ENCODE data around the gene MTG1. TPM values are rescaled to one million over a fixed set of nuclear protein-coding genes. Genes with fewer than 3 reads are reported as not detected.

The MTG1 gene, protein sequence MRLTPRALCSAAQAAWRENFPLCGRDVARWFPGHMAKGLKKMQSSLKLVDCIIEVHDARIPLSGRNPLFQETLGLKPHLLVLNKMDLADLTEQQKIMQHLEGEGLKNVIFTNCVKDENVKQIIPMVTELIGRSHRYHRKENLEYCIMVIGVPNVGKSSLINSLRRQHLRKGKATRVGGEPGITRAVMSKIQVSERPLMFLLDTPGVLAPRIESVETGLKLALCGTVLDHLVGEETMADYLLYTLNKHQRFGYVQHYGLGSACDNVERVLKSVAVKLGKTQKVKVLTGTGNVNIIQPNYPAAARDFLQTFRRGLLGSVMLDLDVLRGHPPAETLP
- polyA plus RNA-seq = 8.0 and 17.7 TPM in 2 replicates

DNA sequence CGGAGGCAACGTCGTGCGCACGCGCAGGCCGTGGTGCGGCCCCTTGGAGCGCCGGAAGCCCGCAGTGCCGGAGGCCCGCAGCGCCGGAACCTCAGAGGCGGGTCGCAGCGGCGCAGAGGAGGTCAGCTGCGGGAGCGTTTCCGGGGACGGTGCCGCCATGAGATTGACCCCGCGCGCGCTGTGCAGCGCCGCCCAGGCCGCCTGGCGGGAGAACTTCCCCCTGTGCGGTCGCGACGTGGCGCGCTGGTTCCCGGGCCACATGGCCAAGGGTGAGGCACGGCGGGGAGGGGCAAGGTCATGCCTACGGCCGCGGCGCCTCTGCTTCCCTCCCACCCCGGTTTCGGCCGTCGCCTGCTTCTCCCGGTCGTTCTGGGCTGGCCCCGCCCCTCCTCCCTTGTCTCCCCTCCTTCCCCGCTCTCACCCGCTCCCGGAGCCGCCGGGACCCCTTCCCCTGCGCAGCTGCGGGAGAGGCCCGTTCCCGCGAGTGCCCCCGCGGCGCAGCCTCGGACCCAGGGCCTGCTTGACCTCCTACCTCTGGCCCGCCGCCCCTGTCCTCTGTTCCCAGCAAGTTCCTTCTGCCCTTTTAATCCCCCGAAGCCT, at the start of gene MTG1:
MTG1 (plus strand) TSS at position 94 of the 600 bp plus-strand sequence; CDS start at position 158, 64 bp downstream.

DNA sequence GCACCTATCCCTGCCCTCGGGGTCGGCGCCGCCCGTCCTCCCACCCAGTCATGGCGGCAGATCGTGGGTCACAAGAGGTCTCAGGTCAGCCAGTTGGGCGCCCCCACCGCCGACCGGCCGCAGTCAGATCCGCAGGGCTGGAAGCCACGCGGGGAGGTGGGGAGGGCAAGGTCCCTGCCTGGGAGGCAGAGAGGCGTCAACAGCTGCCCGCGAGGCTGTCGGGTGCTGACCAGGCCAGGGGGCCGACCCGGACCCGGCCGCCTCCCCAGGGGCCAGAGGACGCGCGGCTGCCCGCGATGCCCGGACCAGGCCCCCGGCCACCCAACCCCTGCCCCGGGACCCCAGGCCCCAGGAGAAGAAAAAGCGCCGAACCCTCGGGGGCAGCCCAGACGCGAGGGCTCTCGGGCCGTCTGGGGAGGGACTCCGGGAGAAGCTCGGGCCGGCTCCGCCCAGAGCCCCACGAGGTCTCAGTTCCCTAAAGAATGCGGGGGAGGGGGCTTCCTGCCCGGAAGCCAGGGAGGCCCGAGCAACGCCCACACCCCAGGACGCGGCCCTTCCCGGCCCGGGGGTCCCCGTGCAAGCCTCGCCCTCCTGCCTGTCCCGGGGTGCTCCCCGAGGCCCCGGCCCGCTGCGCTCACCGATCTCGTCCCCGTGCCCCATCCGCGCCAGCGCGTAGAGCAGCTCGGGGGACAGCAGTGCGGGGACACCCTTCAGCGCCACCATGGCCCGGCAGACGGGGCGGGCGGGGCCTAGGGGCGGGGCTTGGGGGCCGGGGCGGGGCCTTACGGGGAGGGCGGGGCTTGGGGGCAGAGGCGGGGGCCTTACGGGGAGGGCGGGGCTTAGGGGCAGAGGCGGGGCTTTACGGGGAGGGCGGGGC, 36.4 kb upstream of the MTG1 start, which contains the start of gene FUOM:
FUOM (minus strand) TSS at position 735 of the 877 bp plus-strand sequence; CDS start at position 723, 12 bp downstream.

DNA sequence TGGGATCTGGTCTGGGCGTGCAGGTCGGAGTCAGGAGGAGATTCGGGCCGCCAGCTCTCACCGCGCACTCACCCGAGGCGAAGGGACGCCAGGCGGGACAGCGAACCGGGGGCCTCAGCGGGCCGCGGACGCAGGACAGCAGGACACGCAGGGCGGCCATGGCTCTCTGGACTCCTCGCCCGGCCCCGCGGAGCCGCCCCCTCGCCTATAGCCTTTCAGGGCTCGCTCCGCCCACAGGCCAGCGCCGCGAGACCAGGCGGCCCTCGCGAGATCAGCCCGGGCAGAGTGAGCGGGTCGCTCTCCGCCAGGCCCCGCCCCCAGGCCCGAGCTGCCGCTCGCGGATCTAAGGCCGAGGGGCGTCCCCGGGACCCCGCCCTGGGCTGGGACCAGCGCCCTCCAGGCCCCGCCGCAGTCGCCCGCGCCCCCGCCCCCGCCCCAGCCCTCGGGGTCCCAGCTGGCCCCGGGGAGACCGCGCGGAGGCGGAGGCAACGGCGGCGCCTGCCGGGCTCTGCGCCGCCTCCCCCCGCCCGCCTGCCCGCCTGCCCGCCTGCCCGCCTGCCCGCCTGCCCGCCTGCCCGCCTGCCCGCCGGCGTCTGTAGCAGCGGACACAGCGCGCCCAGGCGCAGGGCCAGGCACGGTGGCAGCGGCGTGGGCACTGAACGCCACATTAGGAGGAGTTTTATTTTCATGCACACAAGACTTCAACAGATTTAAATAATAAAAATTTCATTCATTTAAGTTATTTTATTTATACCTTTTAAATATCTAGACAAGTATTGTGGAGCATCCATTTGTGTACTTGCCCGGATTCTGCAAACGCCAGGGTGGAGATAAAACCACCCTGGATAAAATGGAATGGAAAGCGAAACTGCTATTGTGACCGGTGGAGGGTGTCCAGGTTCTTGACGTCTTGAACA, 20.5 kb upstream of the MTG1 start, which contains the start of gene ECHS1:
ECHS1 (minus strand) TSS at position 181 of the 917 bp plus-strand sequence; CDS start at position 160, 21 bp downstream.

DNA sequence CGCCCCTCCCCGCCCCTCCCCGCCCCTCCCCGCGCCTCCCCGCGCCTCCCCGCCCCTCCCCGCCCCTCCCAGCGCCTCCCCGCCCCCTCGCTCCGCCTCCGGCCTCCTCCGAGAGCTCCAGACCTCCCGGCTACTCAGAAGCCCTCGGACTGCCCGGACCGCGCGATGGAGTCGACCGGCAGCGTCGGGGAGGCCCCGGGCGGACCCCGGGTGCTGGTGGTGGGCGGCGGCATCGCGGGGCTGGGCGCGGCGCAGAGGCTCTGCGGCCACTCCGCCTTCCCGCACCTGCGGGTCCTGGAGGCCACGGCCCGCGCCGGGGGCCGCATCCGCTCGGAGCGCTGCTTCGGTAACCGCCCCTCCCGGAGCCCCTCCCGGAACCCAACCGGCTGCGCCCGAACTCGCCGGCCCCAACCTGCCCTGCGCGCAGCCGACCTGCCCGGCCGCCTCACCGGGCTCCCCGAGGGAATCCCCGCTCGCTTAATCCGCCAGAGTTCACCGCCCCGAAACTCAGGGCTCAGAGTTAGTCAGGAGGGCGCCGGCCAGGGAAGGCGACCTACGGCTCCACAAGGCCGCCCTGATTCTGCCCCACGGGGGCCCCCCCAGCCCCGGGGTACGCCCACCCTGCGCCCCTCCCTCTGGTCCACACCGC, 14.7 kb upstream of the MTG1 start, which contains the start of gene PAOX:
PAOX (plus strand) TSS at position 111 of the 649 bp plus-strand sequence; CDS start at position 166, 55 bp downstream.

DNA sequence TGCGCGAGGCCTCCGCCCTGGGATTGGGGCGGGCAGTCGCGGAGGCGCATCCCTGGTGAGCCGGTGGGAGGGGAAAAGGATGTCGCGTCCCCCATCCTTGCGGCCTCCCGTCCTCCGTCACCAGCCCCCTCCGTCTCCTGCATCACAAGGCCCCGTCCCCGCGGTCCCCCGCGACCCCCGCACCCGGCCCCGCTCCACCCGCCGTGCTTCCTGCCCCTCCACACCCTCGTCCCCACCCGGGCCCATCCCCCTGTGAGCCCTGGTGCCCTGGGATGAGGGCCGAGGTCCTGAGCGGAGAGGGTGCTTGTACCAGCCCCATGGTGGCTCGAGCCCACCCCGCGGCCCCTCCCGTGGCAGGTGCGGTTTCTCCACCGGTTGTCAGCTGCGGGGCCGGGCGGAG, 30.6 kb downstream of the MTG1 start, which contains the start of gene SPRN:
SPRN (minus strand) TSS at position 25 of the 400 bp plus-strand sequence. CDS start 944 bp downstream, outside the sequence.

DNA sequence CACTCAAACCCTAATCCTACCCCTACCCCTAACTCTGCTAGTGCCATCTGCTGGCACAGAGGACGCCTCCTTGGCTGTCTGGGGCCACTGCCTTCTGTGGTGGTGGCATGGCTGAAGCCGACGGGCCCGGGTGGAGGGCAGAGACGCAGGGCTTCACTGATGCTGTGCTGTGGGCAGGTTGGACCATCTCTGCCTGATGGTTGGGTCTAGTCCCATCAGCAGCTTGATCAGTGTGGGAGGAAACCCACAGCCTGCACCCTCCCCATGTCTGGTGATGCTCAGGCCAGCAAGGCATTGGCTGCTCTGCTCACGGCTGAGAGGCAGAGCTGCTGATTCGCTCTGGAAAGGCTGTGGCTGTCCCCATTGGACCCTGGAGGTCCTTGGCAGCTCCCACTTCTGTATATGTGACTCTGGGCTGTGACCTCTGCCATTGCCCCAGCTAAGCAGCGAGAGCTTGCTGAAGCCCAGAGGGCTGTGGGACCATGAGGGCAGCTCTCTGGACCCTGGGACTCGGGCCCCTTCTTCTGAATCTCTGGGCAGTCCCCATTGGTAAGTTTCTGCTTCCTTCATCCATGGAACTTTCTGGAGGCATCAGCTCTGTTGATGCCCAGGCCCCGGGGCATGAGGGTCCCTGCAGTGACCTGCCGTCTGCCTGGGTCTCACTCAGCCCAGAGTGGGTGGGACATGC, 59.7 kb downstream of the MTG1 start, which contains the start of gene SCART1:
SCART1 (plus strand) TSS at position 430 of the 688 bp plus-strand sequence; CDS start at position 483, 53 bp downstream.

Other genes with a start within 250 kb of the MTG1 start
- gene KNDC1, start 233.9 kb upstream of the MTG1 start, polyA plus RNA-seq = 0.19 and 0.52 TPM in 2 replicates
- not detected in 2 replicates for gene UTF1, start 163.9 kb upstream of the MTG1 start, polyA plus RNA-seq
- not detected in 2 replicates for gene VENTX, start 156.3 kb upstream of the MTG1 start, polyA plus RNA-seq
- gene ADAM8, start 117.3 kb upstream of the MTG1 start, polyA plus RNA-seq = 0.11 TPM in 1 of 2 replicates, not detected in the other
- 31.8 and 40.5 TPM in 2 replicates for gene TUBGCP2, start 85.3 kb upstream of the MTG1 start, polyA plus RNA-seq
- gene ZNF511, start 85.2 kb upstream of the MTG1 start, polyA plus RNA-seq = 9.9 and 13.8 TPM in 2 replicates
- 5.7 and 13.9 TPM in 2 replicates for gene CALY, start 57.3 kb upstream of the MTG1 start, polyA plus RNA-seq
- gene PRAP1, start 46.8 kb upstream of the MTG1 start, polyA plus RNA-seq = not detected in 2 replicates
- 2.3 TPM in 1 of 2 replicates, not detected in the other for gene FUOM, start 36.1 kb upstream of the MTG1 start, polyA plus RNA-seq
- gene ECHS1, start 20.8 kb upstream of the MTG1 start, polyA plus RNA-seq = 107 and 126 TPM in 2 replicates
- 0.81 and 5.3 TPM in 2 replicates for gene PAOX, start 14.9 kb upstream of the MTG1 start, polyA plus RNA-seq
- 0.51 and 0.73 TPM in 2 replicates for gene SPRN, start 30.5 kb downstream of the MTG1 start, polyA plus RNA-seq
- 0.67 and 0.71 TPM in 2 replicates for gene SCART1, start 59.8 kb downstream of the MTG1 start, polyA plus RNA-seq
- 22.2 and 23.8 TPM in 2 replicates for gene CYP2E1, start 133.2 kb downstream of the MTG1 start, polyA plus RNA-seq
- gene SYCE1, start 171.4 kb downstream of the MTG1 start, polyA plus RNA-seq = 17.1 and 17.3 TPM in 2 replicates
- not detected in 2 replicates for gene FRG2B, start 232.6 kb downstream of the MTG1 start, polyA plus RNA-seq

Data from Purkinje cell (primary cell).